VCaP (cell line): ENCODE measurements around the gene OR5AN1.
"Not testable (repeated sequence)": the region's sequence is repeated elsewhere in the genome, so short reads cannot be mapped to it uniquely, and the experiment has no call there.

Experiments used
- H3K27ac ChIP-seq: fragments of 450-650 bp; 2 replicates; pipeline ENCODE4 v1.5.1; 2017
- CTCF ChIP-seq: fragments of 450-650 bp; conservative IDR thresholded peaks from 2 replicates; pipeline ENCODE4 v1.5.1; 2017; ENCODE audit warnings: mild to moderate bottlenecking, moderate library complexity

The OR5AN1 gene

DNA sequence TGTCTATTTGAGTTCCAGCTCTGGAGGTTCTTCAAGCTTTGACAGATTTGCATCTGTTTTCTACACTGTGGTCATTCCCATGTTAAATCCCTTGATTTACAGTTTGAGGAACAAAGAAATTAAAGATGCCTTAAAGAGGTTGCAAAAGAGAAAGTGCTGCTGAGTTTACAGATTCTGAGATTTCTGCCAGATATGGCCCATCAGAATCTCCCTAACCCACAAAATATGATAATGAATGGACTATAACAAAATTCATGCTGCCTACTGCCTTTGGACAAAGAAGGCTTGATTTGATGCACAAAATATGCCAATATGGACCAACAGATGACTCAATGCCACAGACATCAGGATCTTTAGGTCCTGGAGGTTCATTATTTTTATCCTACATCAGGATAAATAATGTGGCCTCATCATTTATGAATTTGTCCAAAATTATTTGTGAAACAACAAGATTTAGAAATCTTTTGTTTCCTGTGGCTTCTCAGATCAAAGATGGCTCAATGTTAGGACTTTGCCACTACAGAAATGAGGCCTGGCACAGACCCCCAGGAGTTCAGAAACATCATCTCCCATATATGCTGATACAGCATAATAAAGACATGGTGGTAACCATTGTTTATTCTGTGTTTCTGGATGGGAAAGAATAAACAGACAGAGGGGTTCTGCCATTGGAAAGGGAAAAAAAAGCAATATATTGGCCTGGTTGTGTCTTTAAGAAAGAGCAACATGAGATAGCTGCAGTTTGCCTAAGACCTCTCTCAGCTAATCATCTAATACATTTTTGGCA, 6.7 kb downstream of the OR5AN1 start:
- H3K27ac ChIP-seq = no peak overlapping the region
- TF ChIP-seq CTCF = no peak

- no peak for TF ChIP-seq CTCF
- no peak overlapping the region for H3K27ac ChIP-seq
Observed at GRCh38 chr11:59368238-59369022, 9.7 kb downstream of the OR5AN1 start.

- H3K27ac ChIP-seq = not testable (repeated sequence)
Observed at GRCh38 chr11:59372324-59372723, 13.6 kb downstream of the OR5AN1 start.

DNA sequence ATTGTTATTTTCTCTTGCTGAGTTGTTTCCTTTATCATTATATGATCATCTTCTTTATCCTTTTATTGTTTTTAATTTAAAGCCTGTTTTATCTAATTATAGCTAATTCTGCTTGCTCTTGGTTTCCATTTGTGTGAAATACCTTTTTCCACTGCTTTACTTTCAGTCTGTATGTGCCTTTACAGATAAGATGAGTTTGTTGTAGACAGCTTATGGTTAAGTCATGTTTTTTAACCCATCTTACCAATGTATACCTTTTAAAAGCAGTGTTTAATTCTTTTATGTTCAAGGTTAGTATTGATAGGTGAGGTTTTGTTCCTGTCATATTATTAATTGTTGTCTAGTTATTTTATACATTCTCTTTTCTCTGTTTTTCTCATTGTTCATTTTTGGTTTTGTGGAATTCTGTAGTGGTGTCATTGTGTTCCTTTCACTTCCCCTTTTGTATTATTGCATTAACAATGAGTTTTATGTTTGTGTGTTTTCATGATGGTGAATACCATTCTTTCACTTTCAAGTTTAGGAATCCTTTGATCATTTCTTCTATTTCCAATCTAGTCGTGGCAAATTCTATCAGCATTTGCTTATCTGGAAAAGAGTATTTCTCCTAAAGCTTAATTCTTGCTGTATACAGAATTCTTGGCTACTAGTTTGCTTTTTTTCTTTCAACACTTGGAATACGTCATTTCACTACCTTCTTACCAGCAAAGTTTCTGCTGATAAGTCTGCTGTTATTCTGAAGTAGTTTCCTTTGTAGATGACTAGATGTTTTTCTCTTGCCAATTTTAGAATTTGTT, 21.8 kb downstream of the OR5AN1 start:
- no peak for TF ChIP-seq CTCF
- H3K27ac ChIP-seq = no peak overlapping the region

- H3K27ac ChIP-seq = no peak overlapping the region
- TF ChIP-seq CTCF = no peak
Observed at GRCh38 chr11:59394186-59394585, 35.5 kb downstream of the OR5AN1 start.

DNA sequence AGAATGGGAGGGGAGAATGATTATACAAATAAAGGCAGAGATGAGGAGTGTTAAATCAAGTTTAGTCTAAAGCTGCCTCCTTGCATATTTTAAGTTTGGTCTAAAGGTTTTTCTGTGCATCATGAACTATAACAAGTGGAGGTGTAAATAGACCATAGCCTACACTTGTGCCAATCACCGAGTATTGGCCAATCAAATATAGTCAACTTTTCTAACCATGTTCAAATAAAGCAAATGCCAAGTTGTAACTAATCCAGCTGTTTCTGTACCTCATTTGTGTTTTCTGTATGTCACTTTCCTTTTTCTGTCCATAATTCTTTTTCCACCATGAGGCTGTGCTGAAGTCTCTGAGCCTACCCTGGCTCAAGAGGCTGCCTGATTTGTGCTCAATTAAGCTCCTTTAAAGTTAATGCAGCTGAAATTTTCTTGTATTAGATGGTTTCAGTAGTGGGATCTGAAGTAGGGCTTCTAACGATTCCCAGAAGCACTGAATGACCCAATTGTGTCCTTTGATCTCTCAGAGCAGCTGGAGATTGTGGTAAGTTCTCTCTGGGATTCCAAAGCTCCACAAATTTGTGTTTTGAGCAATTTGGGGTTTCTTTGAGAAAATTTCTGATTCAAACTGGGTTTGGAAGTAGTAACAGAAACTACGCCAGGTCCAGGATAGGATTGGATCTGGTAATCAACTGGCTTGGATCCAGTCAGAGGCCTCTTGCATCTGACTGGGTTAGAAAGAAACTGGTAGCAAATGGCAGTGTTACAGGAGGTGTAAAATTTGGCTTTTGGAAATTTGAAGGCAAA, 42.0 kb downstream of the OR5AN1 start:
- no peak overlapping the region for H3K27ac ChIP-seq
- TF ChIP-seq CTCF = no peak

DNA sequence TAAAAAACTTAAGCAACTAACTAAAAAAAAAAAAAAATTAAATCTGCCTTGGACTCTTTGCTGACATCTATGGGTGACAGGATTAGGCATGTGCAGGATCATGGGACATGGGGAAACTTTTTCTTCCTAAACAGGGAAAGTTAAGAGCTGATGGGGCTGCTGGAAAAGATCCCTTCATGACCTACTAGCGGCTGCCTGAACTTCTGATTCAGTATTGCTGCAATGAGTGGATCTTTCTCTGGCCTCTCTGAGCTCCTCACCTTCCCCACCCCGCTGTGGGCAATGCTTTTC, 42.5 kb downstream of the OR5AN1 start:
- H3K27ac ChIP-seq = no peak overlapping the region
- peak; percentile 58 for TF ChIP-seq CTCF
